HepG2 (cell line): Measurements from ENCODE around the gene ST3GAL5. TPM values are rescaled to one million over a fixed set of nuclear protein-coding genes. Genes with fewer than 3 reads are reported as not detected.

Source experiments
- FOXA1 ChIP-seq, 2 experiments: fragments of 450-650 bp in 1 of 2; sonication (generic) in 1 of 2; formaldehyde crosslinking in 1 of 2; IDR thresholded peaks; 2 replicates each; pipeline versions ENCODE4 v1.4.0 to v1.6.1; 2016 to 2020; ENCODE audit warnings: missing genetic modification reagents in 1 of 2
- MED1 ChIP-seq: sonication (generic); formaldehyde crosslinking; IDR thresholded peaks from 2 replicates; pipeline ENCODE4 v1.4.0; 2020; ENCODE audit warnings: missing genetic modification reagents
- TBX3 ChIP-seq: fragments of 450-650 bp; IDR thresholded peaks from 2 replicates; pipeline ENCODE4 v1.6.1; 2017; ENCODE audit warnings: antibody characterized with exemption, mild to moderate bottlenecking, inconsistent platforms, borderline replicate concordance
- ZNF234 ChIP-seq: sonication (generic); formaldehyde crosslinking; conservative IDR thresholded peaks from 2 replicates; pipeline ENCODE4 v1.5.1; 2020; ENCODE audit warnings: mild to moderate bottlenecking, missing genetic modification reagents
- ZNF720 ChIP-seq: sonication (generic); formaldehyde crosslinking; IDR thresholded peaks from 2 replicates; pipeline ENCODE4 v1.4.0; 2020; ENCODE audit warnings: missing genetic modification reagents
- polyA plus RNA-seq, 8 experiments: library from polyadenylated mRNA; depleted of rRNA in 3 of 8; stranded (reverse) in 7 of 8; unstranded in 1 of 8; fragments of >200 nt; fragmentation: Illumina TruSeq in 4 of 8; extraction: Trizol in 4 of 8; gene quantifications; 2 replicates each; pipeline versions ENCODE4 v1.2.1 to v1.2.3, GENCODE V29; 2011 to 2016; ENCODE audit warnings: low read depth in 4 of 8, missing spikeins in 1 of 8, mixed read lengths in 1 of 8; ENCODE audit not compliant: insufficient read depth in 1 of 8
- total RNA-seq, 5 experiments: library from RNA; depleted of rRNA; stranded (reverse); fragments of >200 nt; fragmentation: Illumina TruSeq; extraction: Trizol; gene quantifications; 2 replicates each; pipeline ENCODE4 v1.2.3, GENCODE V29; 2016; ENCODE audit warnings: low read depth in 1 of 5
- TF ChIP-seq, protein P1 (sequence below): sonication (generic); formaldehyde crosslinking; IDR thresholded peaks from 2 replicates; pipeline ENCODE4 v1.5.0; 2020; ENCODE audit warnings: mild to moderate bottlenecking, missing genetic modification reagents
- TF ChIP-seq, protein P2 (sequence below): fragments of 450-650 bp; IDR thresholded peaks from 2 replicates; pipeline ENCODE4 v1.6.1; 2017; ENCODE audit warnings: mild to moderate bottlenecking
- TF ChIP-seq, protein P3 (sequence below): sonication (generic); formaldehyde crosslinking; IDR thresholded peaks from 2 replicates; pipeline ENCODE4 v1.5.0; 2020; ENCODE audit warnings: mild to moderate bottlenecking, missing genetic modification reagents
- TF ChIP-seq, protein P4 (sequence below): sonication (generic); formaldehyde crosslinking; IDR thresholded peaks from 2 replicates; pipeline ENCODE4 v1.4.0; 2020; ENCODE audit warnings: missing genetic modification reagents

Gene ST3GAL5
- total and polyA plus RNA-seq, 2 of the 13 experiments (the other 11 are each of a cell fraction or from before 2014, with no cell fraction given): 1.3 to 2.0 TPM

DNA sequence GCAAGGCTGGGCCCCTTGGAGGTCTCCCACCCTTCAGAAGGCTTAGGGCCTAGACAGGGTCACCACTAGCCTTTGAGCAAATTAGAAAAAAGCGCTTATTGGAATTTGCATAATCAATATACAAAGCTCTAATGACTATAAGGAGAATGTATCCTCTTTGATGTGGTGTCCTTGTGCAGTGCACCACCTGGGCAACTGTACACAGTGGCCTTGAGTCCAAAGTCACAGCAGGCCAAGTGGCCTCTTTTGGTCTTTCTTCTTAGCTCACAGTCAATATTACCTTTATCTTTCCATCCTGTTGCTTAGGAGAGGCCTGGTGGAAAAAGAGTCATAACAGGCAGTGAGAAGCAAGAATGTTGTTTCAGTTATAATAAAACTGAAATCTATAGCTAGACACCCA, 19.7 kb upstream of the ST3GAL5 start (continued):
- TF ChIP-seq, protein P1, sequence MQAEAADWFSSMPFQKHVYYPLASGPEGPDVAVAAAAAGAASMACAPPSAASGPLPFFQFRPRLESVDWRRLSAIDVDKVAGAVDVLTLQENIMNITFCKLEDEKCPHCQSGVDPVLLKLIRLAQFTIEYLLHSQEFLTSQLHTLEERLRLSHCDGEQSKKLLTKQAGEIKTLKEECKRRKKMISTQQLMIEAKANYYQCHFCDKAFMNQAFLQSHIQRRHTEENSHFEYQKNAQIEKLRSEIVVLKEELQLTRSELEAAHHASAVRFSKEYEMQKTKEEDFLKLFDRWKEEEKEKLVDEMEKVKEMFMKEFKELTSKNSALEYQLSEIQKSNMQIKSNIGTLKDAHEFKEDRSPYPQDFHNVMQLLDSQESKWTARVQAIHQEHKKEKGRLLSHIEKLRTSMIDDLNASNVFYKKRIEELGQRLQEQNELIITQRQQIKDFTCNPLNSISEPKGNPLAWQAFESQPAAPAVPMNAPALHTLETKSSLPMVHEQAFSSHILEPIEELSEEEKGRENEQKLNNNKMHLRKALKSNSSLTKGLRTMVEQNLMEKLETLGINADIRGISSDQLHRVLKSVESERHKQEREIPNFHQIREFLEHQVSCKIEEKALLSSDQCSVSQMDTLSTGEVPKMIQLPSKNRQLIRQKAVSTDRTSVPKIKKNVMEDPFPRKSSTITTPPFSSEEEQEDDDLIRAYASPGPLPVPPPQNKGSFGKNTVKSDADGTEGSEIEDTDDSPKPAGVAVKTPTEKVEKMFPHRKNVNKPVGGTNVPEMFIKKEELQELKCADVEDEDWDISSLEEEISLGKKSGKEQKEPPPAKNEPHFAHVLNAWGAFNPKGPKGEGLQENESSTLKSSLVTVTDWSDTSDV: no peak
- TF ChIP-seq ZNF720 (CRISPR knock-in tag): no peak
- TF ChIP-seq TBX3: 0 out of 2 replicates have a peak, but pooled peaks have one; percentile 27
- TF ChIP-seq, protein P2, sequence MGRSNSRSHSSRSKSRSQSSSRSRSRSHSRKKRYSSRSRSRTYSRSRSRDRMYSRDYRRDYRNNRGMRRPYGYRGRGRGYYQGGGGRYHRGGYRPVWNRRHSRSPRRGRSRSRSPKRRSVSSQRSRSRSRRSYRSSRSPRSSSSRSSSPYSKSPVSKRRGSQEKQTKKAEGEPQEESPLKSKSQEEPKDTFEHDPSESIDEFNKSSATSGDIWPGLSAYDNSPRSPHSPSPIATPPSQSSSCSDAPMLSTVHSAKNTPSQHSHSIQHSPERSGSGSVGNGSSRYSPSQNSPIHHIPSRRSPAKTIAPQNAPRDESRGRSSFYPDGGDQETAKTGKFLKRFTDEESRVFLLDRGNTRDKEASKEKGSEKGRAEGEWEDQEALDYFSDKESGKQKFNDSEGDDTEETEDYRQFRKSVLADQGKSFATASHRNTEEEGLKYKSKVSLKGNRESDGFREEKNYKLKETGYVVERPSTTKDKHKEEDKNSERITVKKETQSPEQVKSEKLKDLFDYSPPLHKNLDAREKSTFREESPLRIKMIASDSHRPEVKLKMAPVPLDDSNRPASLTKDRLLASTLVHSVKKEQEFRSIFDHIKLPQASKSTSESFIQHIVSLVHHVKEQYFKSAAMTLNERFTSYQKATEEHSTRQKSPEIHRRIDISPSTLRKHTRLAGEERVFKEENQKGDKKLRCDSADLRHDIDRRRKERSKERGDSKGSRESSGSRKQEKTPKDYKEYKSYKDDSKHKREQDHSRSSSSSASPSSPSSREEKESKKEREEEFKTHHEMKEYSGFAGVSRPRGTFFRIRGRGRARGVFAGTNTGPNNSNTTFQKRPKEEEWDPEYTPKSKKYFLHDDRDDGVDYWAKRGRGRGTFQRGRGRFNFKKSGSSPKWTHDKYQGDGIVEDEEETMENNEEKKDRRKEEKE: no peak
- TF ChIP-seq MED1: peak; percentile 44; the same call in 1 of the 2 replicates
- TF ChIP-seq FOXA1 (IDR thresholded peaks at IDR 0.05): no peak
- TF ChIP-seq FOXA1 (CRISPR knock-in tag; IDR thresholded peaks at IDR 0.05): peak; percentile 65
- TF ChIP-seq ZNF234 (CRISPR knock-in tag): no peak
- TF ChIP-seq, protein P3, sequence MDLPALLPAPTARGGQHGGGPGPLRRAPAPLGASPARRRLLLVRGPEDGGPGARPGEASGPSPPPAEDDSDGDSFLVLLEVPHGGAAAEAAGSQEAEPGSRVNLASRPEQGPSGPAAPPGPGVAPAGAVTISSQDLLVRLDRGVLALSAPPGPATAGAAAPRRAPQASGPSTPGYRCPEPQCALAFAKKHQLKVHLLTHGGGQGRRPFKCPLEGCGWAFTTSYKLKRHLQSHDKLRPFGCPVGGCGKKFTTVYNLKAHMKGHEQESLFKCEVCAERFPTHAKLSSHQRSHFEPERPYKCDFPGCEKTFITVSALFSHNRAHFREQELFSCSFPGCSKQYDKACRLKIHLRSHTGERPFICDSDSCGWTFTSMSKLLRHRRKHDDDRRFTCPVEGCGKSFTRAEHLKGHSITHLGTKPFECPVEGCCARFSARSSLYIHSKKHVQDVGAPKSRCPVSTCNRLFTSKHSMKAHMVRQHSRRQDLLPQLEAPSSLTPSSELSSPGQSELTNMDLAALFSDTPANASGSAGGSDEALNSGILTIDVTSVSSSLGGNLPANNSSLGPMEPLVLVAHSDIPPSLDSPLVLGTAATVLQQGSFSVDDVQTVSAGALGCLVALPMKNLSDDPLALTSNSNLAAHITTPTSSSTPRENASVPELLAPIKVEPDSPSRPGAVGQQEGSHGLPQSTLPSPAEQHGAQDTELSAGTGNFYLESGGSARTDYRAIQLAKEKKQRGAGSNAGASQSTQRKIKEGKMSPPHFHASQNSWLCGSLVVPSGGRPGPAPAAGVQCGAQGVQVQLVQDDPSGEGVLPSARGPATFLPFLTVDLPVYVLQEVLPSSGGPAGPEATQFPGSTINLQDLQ (CRISPR knock-in tag): no peak
- TF ChIP-seq, protein P4, sequence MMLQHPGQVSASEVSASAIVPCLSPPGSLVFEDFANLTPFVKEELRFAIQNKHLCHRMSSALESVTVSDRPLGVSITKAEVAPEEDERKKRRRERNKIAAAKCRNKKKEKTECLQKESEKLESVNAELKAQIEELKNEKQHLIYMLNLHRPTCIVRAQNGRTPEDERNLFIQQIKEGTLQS (CRISPR knock-in tag): no peak
